ENCODE results near the gene RPRM. TPM values are rescaled to one million over a fixed set of nuclear protein-coding genes. Genes with fewer than 3 reads are reported as not detected.

Gene RPRM
- total and polyA plus RNA-seq, 12 donors: 0.03 to 0.16 TPM; not detected in 10

GRCh38 chr2:153488072-153488471 is 9.5 kb upstream of the RPRM start:
- no peak for DNase-seq
- Histone ChIP-seq H3K27me3 (peaks cover 0 to 41% (median 12%) of the 10 kb centered on the region in 7 donors), H3K9me3 (no peaks in the 10 kb centered on the region), H3K4me1 (no peaks in the 10 kb centered on the region), H3K27ac (no peak overlapping the region), H3K36me3 (no peaks in the 10 kb centered on the region), H3K4me3 (no peak overlapping the region)
- 56 to 61% methylated on average over 3 of the region's 3 CpGs for WGBS, 2 donors
- intact Hi-C loops (cut with DNase I): no loop called here
- ATAC-seq: no peak
- TF ChIP-seq, protein P1, sequence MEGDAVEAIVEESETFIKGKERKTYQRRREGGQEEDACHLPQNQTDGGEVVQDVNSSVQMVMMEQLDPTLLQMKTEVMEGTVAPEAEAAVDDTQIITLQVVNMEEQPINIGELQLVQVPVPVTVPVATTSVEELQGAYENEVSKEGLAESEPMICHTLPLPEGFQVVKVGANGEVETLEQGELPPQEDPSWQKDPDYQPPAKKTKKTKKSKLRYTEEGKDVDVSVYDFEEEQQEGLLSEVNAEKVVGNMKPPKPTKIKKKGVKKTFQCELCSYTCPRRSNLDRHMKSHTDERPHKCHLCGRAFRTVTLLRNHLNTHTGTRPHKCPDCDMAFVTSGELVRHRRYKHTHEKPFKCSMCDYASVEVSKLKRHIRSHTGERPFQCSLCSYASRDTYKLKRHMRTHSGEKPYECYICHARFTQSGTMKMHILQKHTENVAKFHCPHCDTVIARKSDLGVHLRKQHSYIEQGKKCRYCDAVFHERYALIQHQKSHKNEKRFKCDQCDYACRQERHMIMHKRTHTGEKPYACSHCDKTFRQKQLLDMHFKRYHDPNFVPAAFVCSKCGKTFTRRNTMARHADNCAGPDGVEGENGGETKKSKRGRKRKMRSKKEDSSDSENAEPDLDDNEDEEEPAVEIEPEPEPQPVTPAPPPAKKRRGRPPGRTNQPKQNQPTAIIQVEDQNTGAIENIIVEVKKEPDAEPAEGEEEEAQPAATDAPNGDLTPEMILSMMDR (IDR thresholded peaks at IDR 0.05): no peak

DNA sequence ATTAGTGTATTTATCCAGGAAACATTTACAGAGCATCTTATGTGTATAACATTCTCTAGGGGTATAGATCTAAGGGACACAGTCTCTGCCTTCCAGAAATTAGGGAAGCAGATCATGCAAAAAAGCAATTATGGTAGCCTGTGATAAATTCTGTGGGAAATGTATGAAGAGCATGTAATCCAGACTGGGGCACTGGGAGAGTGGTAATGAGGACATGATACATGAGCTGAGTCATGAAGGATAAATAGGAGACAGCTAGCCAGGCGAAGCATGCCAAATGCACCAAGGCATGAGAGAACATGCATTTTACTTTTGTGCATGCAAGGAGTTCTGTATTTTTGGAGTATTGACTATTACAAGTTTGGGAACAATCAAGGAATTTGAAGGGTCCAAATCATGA is 8.9 kb upstream of the RPRM start:
- Histone ChIP-seq H3K9me3 (no peaks in the 10 kb centered on the region), H3K4me3 (no peak overlapping the region), H3K4me1 (no peaks in the 10 kb centered on the region), H3K27me3 (peaks cover 0 to 48% (median 17%) of the 10 kb centered on the region in 7 donors), H3K36me3 (no peaks in the 10 kb centered on the region), H3K27ac (no peak overlapping the region)
- TF ChIP-seq, protein P1 (IDR thresholded peaks at IDR 0.05): no peak
- intact Hi-C loops (cut with DNase I): no loop called here
- ATAC-seq (no peak), DNase-seq (no peak)
- 71 to 75% methylated on average over 1 of the region's 1 CpG for WGBS, 2 donors

GRCh38 chr2:153479573-153479972 is 1.0 kb upstream of the RPRM start:
- ATAC-seq (no peak), DNase-seq (no peak)
- Histone ChIP-seq H3K4me1 (peaks cover 7 to 31% (median 27%) of the 10 kb centered on the region in 9 donors), H3K4me3 (no peak overlapping the region), H3K27ac (no peak overlapping the region), H3K9me3 (no peaks in the 10 kb centered on the region), H3K27me3 (peaks cover 11 to 98% (median 78%) of the 10 kb centered on the region in 7 donors), H3K36me3 (no peaks in the 10 kb centered on the region)
- TF ChIP-seq, protein P1 (IDR thresholded peaks at IDR 0.05): no peak
- 45 to 50% methylated on average over 5 of the region's 5 CpGs for WGBS, 2 donors
- intact Hi-C loops (cut with DNase I): loop anchor here in 4 of 10 donors (10.0 kb wide), 2 partner anchors 615 to 735 kb away; no protein-coding TSS in a partner anchor

GRCh38 chr2:153477636-153478288 is 800 bp downstream of the RPRM start:
- peak overlapping the region; percentile 16 to 59 (median 52) for H3K4me3 ChIP-seq
- peaks cover 11 to 98% (median 84%) of the 10 kb centered on the region in 7 donors for H3K27me3 ChIP-seq
- H3K4me1 ChIP-seq: peaks cover 7 to 31% (median 27%) of the 10 kb centered on the region in 9 donors
- H3K36me3 ChIP-seq: no peaks in the 10 kb centered on the region
- TF ChIP-seq, protein P1 (IDR thresholded peaks at IDR 0.05): no peak
- peak in 1 of 2 donors; percentile 6 for DNase-seq
- no peaks in the 10 kb centered on the region for H3K9me3 ChIP-seq
- no peak overlapping the region for H3K27ac ChIP-seq
- peak in 2 of 8 donors; percentile 14 to 15 for ATAC-seq
- intact Hi-C loops (cut with DNase I): loop anchor here in 4 of 10 donors (10.0 kb wide), 2 partner anchors 613 to 733 kb away; no protein-coding TSS in a partner anchor
- 2 to 3% methylated on average over 38 of the region's 38 CpGs for WGBS, 2 donors

All from heart right ventricle (tissue), 16 donors.